Activated CD4-positive, alpha-beta T cell treated with anti-CD3 and anti-CD28 coated beads for 36 hours (primary cell): Measurements from ENCODE around the gene PDLIM3. TPM values are rescaled to one million over a fixed set of nuclear protein-coding genes. Genes with fewer than 3 reads are reported as not detected.

Source experiments
- total RNA-seq, 2 experiments: library from RNA; stranded (reverse); gene quantifications; one replicate each; pipeline ENCODE4 v1.2.3, GENCODE V29; 2021

PDLIM3 gene
- total RNA-seq, 2 experiments from 2014 or later = not detected

Other genes with a start within 250 kb of the PDLIM3 start
- gene LRP2BP, start 139.6 kb downstream of the PDLIM3 start, total RNA-seq = under 1 TPM; 0.60 to 0.80 TPM
- 10 to 100 TPM; 20.3 to 24.1 TPM for gene ANKRD37, start 138.7 kb downstream of the PDLIM3 start, total RNA-seq
- 10 to 100 TPM; 27.3 to 40.3 TPM for gene UFSP2, start 109.5 kb downstream of the PDLIM3 start, total RNA-seq
- under 1 TPM; 0.34 to 0.40 TPM for gene CCDC110, start 63.8 kb downstream of the PDLIM3 start, total RNA-seq